Body of pancreas (tissue), 4 donors: ENCODE data around the gene SAA4. TPM values are rescaled to one million over a fixed set of nuclear protein-coding genes. Genes with fewer than 3 reads are reported as not detected.
A peak's percentile ranks its signal among the peaks of the same experiment; 100 is the strongest.
"Not testable (repeated sequence)": the region's sequence is repeated elsewhere in the genome, so short reads cannot be mapped to it uniquely, and the experiment has no call there.

Source experiments
- ATAC-seq: fragments of 150-250 bp; one replicate; pipeline ENCODE4 v1.9.1; 2016
- DNase-seq, 4 donors: peaks; one replicate each; pipeline ENCODE4 v3.0.0-alpha.2; 2019
- H3K27ac ChIP-seq, 4 donors: fragments of 200-600 bp; sonication (generic); 1 replicate in 3 of 4; 2 replicates in 1 of 4; pipeline versions ENCODE4 v1.5.1 to v1.6.1; 2016 to 2019; ENCODE audit warnings: mild to moderate bottlenecking in 1 of 4, mixed read lengths in 1 of 4, moderate library complexity in 1 of 4
- H3K27me3 ChIP-seq, 2 donors: fragments of 200-600 bp; sonication (generic); one replicate each; pipeline ENCODE4 v1.6.0; 2016; ENCODE audit warnings: mild to moderate bottlenecking in 1 of 2
- H3K36me3 ChIP-seq, 2 donors: fragments of 200-600 bp; sonication (generic); replicated peaks in 1 of 2; 2 replicates each; pipeline ENCODE4 v1.5.1; 2016; ENCODE audit warnings: low read depth in 2 of 2; ENCODE audit not compliant: insufficient read depth in 1 of 2
- H3K4me1 ChIP-seq: fragments of 200-600 bp; sonication (generic); one replicate; pipeline ENCODE4 v1.6.0; 2016
- H3K4me3 ChIP-seq, 2 donors: fragments of 200-600 bp; sonication (generic); 1 replicate in 1 of 2; 2 replicates in 1 of 2; pipeline ENCODE4 v1.5.1; 2016 to 2019
- H3K9me3 ChIP-seq, 3 donors: fragments of 200-600 bp; sonication (generic); 1 replicate in 2 of 3; 2 replicates in 1 of 3; pipeline ENCODE4 v1.5.1; 2016
- POLR2A ChIP-seq, 3 donors: fragments of 450-650 bp; IDR thresholded peaks; one replicate each; pipeline ENCODE4 v1.6.1; 2016; ENCODE audit warnings: antibody characterized with exemption in 3 of 3, mild to moderate bottlenecking in 2 of 3
- WGBS, 2 donors: methylation state at CpG; one replicate each; pipeline ENCODE4 v1.1.5; 2017; 5-methylcytosine and 5-hydroxymethylcytosine counted together
- intact Hi-C: fragments of 100-400 bp; cut with DNase I; formaldehyde crosslinking; loops from one replicate; pipeline ENCODE4 v1.15.1; 2023
- total RNA-seq, 2 donors: library from RNA; depleted of rRNA; stranded (reverse); fragments of >200 nt; gene quantifications; one replicate each; pipeline ENCODE4 v1.1.0, GENCODE V29; 2016
- TF ChIP-seq, protein P1 (sequence below), 7 experiments: fragments of 450-650 bp in 4 of 7; fragments of 200-600 bp in 3 of 7; sonication (generic) in 3 of 7; IDR thresholded peaks; one replicate each; pipeline ENCODE4 v1.5.1; 2016 to 2019; ENCODE audit warnings: antibody characterized with exemption in 7 of 7

Gene SAA4
- total RNA-seq, 2 donors from 2014 or later = not detected

DNA sequence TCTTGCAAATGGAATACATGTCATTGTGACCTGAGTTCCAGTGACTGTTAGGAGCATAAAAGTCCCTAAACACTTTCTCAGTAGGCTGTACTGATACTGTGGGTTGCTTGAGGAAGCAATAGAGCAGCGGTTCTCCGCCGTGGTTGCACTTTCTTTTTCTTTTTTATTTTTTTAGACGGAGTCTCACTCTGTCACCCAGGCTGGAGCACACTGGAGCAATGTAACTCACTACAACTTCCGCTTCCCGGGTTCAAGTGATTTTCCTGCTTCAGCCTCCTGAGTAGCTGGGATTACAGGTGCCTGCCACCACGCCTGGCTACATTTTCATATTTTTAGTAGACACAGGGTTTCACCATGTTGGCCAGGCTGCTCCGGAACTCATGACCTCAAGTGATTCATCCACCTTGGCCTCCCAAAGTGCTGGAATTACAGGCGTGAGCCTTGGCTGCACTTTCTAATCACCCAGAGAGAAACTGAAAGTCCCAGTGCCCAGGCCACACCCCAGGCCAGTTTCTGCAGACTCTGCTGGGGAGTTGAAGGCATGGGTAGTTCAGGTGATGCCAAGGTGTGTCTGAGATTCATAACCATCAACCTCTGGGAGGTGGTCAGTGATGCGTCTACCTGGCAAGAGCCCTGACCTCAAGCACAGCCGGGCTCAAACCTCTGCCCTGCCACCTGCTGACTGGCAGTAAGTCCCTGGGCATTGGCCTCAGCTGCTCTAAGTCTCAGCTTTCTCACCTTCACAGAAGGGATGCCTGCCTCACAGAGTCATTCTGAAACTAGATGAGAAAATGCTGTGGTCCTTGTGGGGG, 10.0 kb upstream of the SAA4 start:
- intact Hi-C loops = not testable (repeated sequence)
- 57 to 74% methylated on average over 8 to 11 of the region's 11 CpGs for WGBS, 2 donors

GRCh38 chr11:18245396-18245795, 8.8 kb upstream of the SAA4 start:
- Histone ChIP-seq H3K27ac (no peak overlapping the region), H3K4me1 (no peaks in the 10 kb centered on the region), H3K36me3 (no peaks in the 10 kb centered on the region), H3K9me3 (no peaks in the 10 kb centered on the region), H3K27me3 (no peaks in the 10 kb centered on the region), H3K4me3 (no peak overlapping the region)
- no peak for ATAC-seq
- 52 to 59% methylated on average over 6 of the region's 6 CpGs for WGBS, 2 donors
- no peak for DNase-seq
- intact Hi-C loops = no loop called here
- TF ChIP-seq, protein P1, sequence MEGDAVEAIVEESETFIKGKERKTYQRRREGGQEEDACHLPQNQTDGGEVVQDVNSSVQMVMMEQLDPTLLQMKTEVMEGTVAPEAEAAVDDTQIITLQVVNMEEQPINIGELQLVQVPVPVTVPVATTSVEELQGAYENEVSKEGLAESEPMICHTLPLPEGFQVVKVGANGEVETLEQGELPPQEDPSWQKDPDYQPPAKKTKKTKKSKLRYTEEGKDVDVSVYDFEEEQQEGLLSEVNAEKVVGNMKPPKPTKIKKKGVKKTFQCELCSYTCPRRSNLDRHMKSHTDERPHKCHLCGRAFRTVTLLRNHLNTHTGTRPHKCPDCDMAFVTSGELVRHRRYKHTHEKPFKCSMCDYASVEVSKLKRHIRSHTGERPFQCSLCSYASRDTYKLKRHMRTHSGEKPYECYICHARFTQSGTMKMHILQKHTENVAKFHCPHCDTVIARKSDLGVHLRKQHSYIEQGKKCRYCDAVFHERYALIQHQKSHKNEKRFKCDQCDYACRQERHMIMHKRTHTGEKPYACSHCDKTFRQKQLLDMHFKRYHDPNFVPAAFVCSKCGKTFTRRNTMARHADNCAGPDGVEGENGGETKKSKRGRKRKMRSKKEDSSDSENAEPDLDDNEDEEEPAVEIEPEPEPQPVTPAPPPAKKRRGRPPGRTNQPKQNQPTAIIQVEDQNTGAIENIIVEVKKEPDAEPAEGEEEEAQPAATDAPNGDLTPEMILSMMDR (IDR thresholded peaks at IDR 0.05) = no peak
- no peak for TF ChIP-seq POLR2A (IDR thresholded peaks at IDR 0.05)

More for the DNA sequence above, 10.0 kb upstream of the SAA4 start:
- not testable (repeated sequence) for H3K9me3 ChIP-seq, ATAC-seq, H3K27me3 ChIP-seq, H3K36me3 ChIP-seq, H3K4me3 ChIP-seq, H3K27ac ChIP-seq, H3K4me1 ChIP-seq, DNase-seq

GRCh38 chr11:18243783-18244362, 7.3 kb upstream of the SAA4 start:
- Histone ChIP-seq H3K4me1 (no peaks in the 10 kb centered on the region), H3K9me3 (no peaks in the 10 kb centered on the region), H3K27me3 (no peaks in the 10 kb centered on the region), H3K36me3 (no peaks in the 10 kb centered on the region), H3K4me3 (no peak overlapping the region), H3K27ac (no peak overlapping the region)
- DNase-seq (peak; percentile 57 to 75 (median 59)), ATAC-seq (peak; percentile 50)
- WGBS, 2 donors = 0% methylated on average over 1 of the region's 1 CpG
- no peak for TF ChIP-seq POLR2A (IDR thresholded peaks at IDR 0.05)
- TF ChIP-seq, protein P1 (IDR thresholded peaks at IDR 0.05) = peak; percentile 47 to 86 (median 70)
- intact Hi-C loops = no loop called here

DNA sequence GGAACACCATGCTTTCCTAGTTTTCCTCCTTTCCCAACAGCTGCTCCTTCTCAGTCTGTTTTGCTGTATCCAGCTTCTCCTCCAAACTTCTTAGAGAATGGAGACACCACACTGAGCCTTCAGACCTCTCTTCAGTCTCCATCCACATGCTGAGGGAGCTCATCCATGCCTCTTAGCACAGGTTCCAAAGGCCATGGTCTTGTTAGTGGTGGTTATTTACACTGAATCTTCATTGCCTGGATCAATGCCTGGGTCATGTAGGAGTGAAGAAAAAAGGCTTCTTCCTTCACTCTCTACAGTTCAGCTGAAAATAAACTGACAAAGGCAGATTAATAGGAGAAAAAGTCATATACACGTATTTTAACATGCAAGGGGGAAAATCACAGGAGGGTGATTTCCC, 3.1 kb upstream of the SAA4 start:
- Histone ChIP-seq H3K27me3 (no peaks in the 10 kb centered on the region), H3K27ac (no peak overlapping the region), H3K9me3 (no peaks in the 10 kb centered on the region), H3K4me1 (no peaks in the 10 kb centered on the region), H3K36me3 (no peaks in the 10 kb centered on the region), H3K4me3 (no peak overlapping the region)
- TF ChIP-seq POLR2A (IDR thresholded peaks at IDR 0.05) = no peak
- TF ChIP-seq, protein P1 (IDR thresholded peaks at IDR 0.05) = no peak
- DNase-seq (no peak), ATAC-seq (no peak)
- 57 to 69% methylated on average over 1 of the region's 1 CpG for WGBS, 2 donors
- intact Hi-C loops = no loop called here

GRCh38 chr11:18235394-18236334, 938 bp downstream of the SAA4 start:
- no peak overlapping the region for H3K27ac ChIP-seq
- no peak for TF ChIP-seq POLR2A (IDR thresholded peaks at IDR 0.05)
- TF ChIP-seq, protein P1 (IDR thresholded peaks at IDR 0.05) = no peak
- H3K4me3 ChIP-seq = no peak overlapping the region
- no peaks in the 10 kb centered on the region for H3K27me3 ChIP-seq
- intact Hi-C loops = no loop called here
- ATAC-seq = no peak
- DNase-seq = no peak
- WGBS, 2 donors = 52 to 57% methylated on average over 8 of the region's 8 CpGs
- no peaks in the 10 kb centered on the region for H3K36me3 ChIP-seq
- no peaks in the 10 kb centered on the region for H3K4me1 ChIP-seq
- no peaks in the 10 kb centered on the region for H3K9me3 ChIP-seq
